Skeletal muscle cell (primary cell): ENCODE results near the gene ZC3HAV1.
"Not testable (repeated sequence)": the region's sequence is repeated elsewhere in the genome, so short reads cannot be mapped to it uniquely, and the experiment has no call there.

Source experiments
- DNase-seq: peaks from one replicate; pipeline ENCODE4 v3.0.0-alpha.2; 2010; ENCODE audit warnings: low read depth
- H3K4me3 ChIP-seq: 2 replicates; pipeline ENCODE4 v1.5.1; 2011; ENCODE audit warnings: low read depth, mild to moderate bottlenecking, control low read depth, low read length, moderate library complexity

Gene ZC3HAV1

GRCh38 chr7:139114585-139114984 is 5.1 kb upstream of the ZC3HAV1 start:
- no peak for DNase-seq

GRCh38 chr7:139114018-139114417 is 4.5 kb upstream of the ZC3HAV1 start:
- no peak overlapping the region for H3K4me3 ChIP-seq
- DNase-seq, result no peak

More at GRCh38 chr7:139114585-139114984, 5.1 kb upstream of the ZC3HAV1 start:
- no peak overlapping the region for H3K4me3 ChIP-seq

GRCh38 chr7:139112741-139113250 is 3.3 kb upstream of the ZC3HAV1 start:
- no peak overlapping the region for H3K4me3 ChIP-seq
- DNase-seq, result no peak

GRCh38 chr7:139112316-139112715 is 2.8 kb upstream of the ZC3HAV1 start:
- DNase-seq, result no peak
- no peak overlapping the region for H3K4me3 ChIP-seq

GRCh38 chr7:139111811-139112301 is 2.3 kb upstream of the ZC3HAV1 start:
- H3K4me3 ChIP-seq, result no peak overlapping the region
- no peak for DNase-seq

GRCh38 chr7:139111147-139111546 is 1.6 kb upstream of the ZC3HAV1 start:
- DNase-seq, result no peak
- H3K4me3 ChIP-seq, result no peak overlapping the region

- DNase-seq, result no peak
- peak overlapping the region; percentile 89 for H3K4me3 ChIP-seq
Observed at GRCh38 chr7:139109983-139110411, 477 bp upstream of the ZC3HAV1 start.

GRCh38 chr7:139108266-139109187 is 993 bp downstream of the ZC3HAV1 start:
- no peak for DNase-seq
- peak overlapping the region; percentile 89 for H3K4me3 ChIP-seq

- no peak overlapping the region for H3K4me3 ChIP-seq
- DNase-seq, result no peak
Observed at GRCh38 chr7:139106959-139107358, 2.6 kb downstream of the ZC3HAV1 start.

- not testable (repeated sequence) for DNase-seq, H3K4me3 ChIP-seq
Observed at GRCh38 chr7:139106227-139106626, 3.3 kb downstream of the ZC3HAV1 start.

GRCh38 chr7:139105484-139105883 is 4.0 kb downstream of the ZC3HAV1 start:
- no peak overlapping the region for H3K4me3 ChIP-seq
- DNase-seq, result no peak

- no peak overlapping the region for H3K4me3 ChIP-seq
- no peak for DNase-seq
Observed at GRCh38 chr7:139104091-139104450, 5.4 kb downstream of the ZC3HAV1 start.

GRCh38 chr7:139103057-139103815 is 6.3 kb downstream of the ZC3HAV1 start:
- DNase-seq, result no peak
- no peak overlapping the region for H3K4me3 ChIP-seq

GRCh38 chr7:139101637-139102158 is 7.8 kb downstream of the ZC3HAV1 start:
- H3K4me3 ChIP-seq, DNase-seq: not testable (repeated sequence)

GRCh38 chr7:139099172-139099947 is 10.2 kb downstream of the ZC3HAV1 start:
- H3K4me3 ChIP-seq, result no peak overlapping the region
- no peak for DNase-seq

- H3K4me3 ChIP-seq, result no peak overlapping the region
- DNase-seq, result no peak
Observed at GRCh38 chr7:139095194-139095659, 14.3 kb downstream of the ZC3HAV1 start.

GRCh38 chr7:139094596-139094995 is 14.9 kb downstream of the ZC3HAV1 start:
- no peak for DNase-seq
- no peak overlapping the region for H3K4me3 ChIP-seq

GRCh38 chr7:139094030-139094429 is 15.5 kb downstream of the ZC3HAV1 start:
- no peak overlapping the region for H3K4me3 ChIP-seq
- no peak for DNase-seq

- not testable (repeated sequence) for DNase-seq
Observed at GRCh38 chr7:139093512-139093911, 16.0 kb downstream of the ZC3HAV1 start.

More at GRCh38 chr7:139093512-139093911, 16.0 kb downstream of the ZC3HAV1 start:
- H3K4me3 ChIP-seq, result not testable (repeated sequence)
